GM12878 (cell line): ENCODE measurements around the gene C3orf20. TPM values are rescaled to one million over a fixed set of nuclear protein-coding genes. Genes with fewer than 3 reads are reported as not detected.

Experiments used
- ATAC-seq: fragments of 200-7000 bp; cut with Tn5 transposase; 3 replicates; pipeline ENCODE4 v1.9.1; 2020; ENCODE audit warnings: mild to moderate bottlenecking, moderate library complexity
- BruUV-seq: library from RNA; stranded (reverse); fragments of 400-500 nt; replicated peaks from 2 replicates; lab custom pipeline; 2021; lab: Mats Ljungman, UMichigan
- CTCF ChIA-PET: fragments of 300-600 bp; sonication (Branson Sonifier 250); formaldehyde crosslinking; extraction: SDS; loops from one replicate; lab custom pipeline; 2021; ENCODE audit warnings: inconsistent platforms; lab: Yijun Ruan, JAX
- POLR2A ChIA-PET: fragments of 350-600 bp; formaldehyde crosslinking; extraction: SDS; loops from one replicate; lab custom pipeline; 2021; ENCODE audit warnings: inconsistent platforms; lab: Charles Lee
- RAD21 ChIA-PET: fragments of 300-600 bp; sonication (Branson Sonifier 250); formaldehyde crosslinking; loops from one replicate; lab custom pipeline; 2023; ENCODE audit warnings: antibody characterized with exemption; ENCODE audit not compliant: unreplicated experiment; lab: Charles Lee
- SMC1A ChIA-PET: fragments of 300-600 bp; sonication (Branson Sonifier 250); formaldehyde crosslinking; loops from one replicate; lab custom pipeline; 2023; ENCODE audit not compliant: unreplicated experiment, uncharacterized antibody; lab: Charles Lee
- DNase-seq: peaks from one replicate; pipeline ENCODE4 v3.0.0-alpha.2; 2011; ENCODE audit warnings: low read depth, low spot score
- FAIRE-seq: peaks from 3 replicates; lab custom pipeline; 2011; peaks lifted over from hg19 to GRCh38; lab: Jason Lieb, UNC
- H2AFZ ChIP-seq: 2 replicates; pipeline ENCODE4 v1.6.0; 2011; ENCODE audit warnings: low read depth, low read length, control low read depth; ENCODE audit not compliant: control insufficient read depth
- H3K27ac ChIP-seq: 2 replicates; pipeline ENCODE4 v1.5.1; 2011; ENCODE audit warnings: control low read depth; ENCODE audit not compliant: control insufficient read depth, insufficient read depth
- H3K27me3 ChIP-seq, 2 experiments: replicated peaks in 1 of 2; 2 replicates each; pipeline versions ENCODE4 v1.6.0 to v1.6.1; 2011; ENCODE audit warnings: low read length in 1 of 2; ENCODE audit not compliant: control insufficient read depth in 2 of 2, insufficient read depth in 2 of 2
- H3K36me3 ChIP-seq, 2 experiments: 2 replicates each; pipeline ENCODE4 v1.5.1; 2011; ENCODE audit warnings: low read length in 1 of 2; ENCODE audit not compliant: control insufficient read depth in 2 of 2, insufficient read depth in 2 of 2
- H3K4me1 ChIP-seq: 2 replicates; pipeline ENCODE4 v1.6.1; 2011; ENCODE audit warnings: mild to moderate bottlenecking, low read length, moderate library complexity, mixed read lengths; ENCODE audit not compliant: control insufficient read depth, insufficient read depth
- H3K4me2 ChIP-seq: 2 replicates; pipeline ENCODE4 v1.6.0; 2011; ENCODE audit warnings: control low read depth; ENCODE audit not compliant: control insufficient read depth, insufficient read depth
- H3K4me3 ChIP-seq: fragments of 200-600 bp; sonication (generic); 2 replicates; pipeline ENCODE4 v1.5.1; 2016
- H3K79me2 ChIP-seq: 2 replicates; pipeline ENCODE4 v1.6.0; 2011; ENCODE audit warnings: low read length; ENCODE audit not compliant: control insufficient read depth, insufficient read depth
- H3K9ac ChIP-seq: 2 replicates; pipeline ENCODE4 v1.8.0; 2011; ENCODE audit warnings: low read length, control low read depth, mixed read lengths; ENCODE audit not compliant: control insufficient read depth, insufficient read depth
- H3K9me3 ChIP-seq: replicated peaks from 3 replicates; pipeline ENCODE4 v1.5.1; 2011; ENCODE audit warnings: mild to moderate bottlenecking, low read length; ENCODE audit not compliant: control insufficient read depth, insufficient read depth
- H4K20me1 ChIP-seq: 2 replicates; pipeline ENCODE4 v1.6.0; 2011; ENCODE audit not compliant: control insufficient read depth, insufficient read depth
- CBFB ChIP-seq: IDR thresholded peaks from 2 replicates; pipeline ENCODE4 v1.6.1; 2016; ENCODE audit warnings: antibody characterized with exemption, low read depth
- CEBPB ChIP-seq, 2 experiments: fragments of 150-350 bp in 1 of 2; IDR thresholded peaks; 2 replicates each; pipeline ENCODE4 v1.6.1; 2012 to 2014; ENCODE audit warnings: low read depth in 2 of 2, low read length in 2 of 2, borderline replicate concordance in 1 of 2, inconsistent platforms in 1 of 2
- KLF5 ChIP-seq: fragments of 450-650 bp; IDR thresholded peaks from 2 replicates; pipeline ENCODE4 v1.6.1; 2014; ENCODE audit warnings: mild to moderate bottlenecking; ENCODE audit not compliant: partially characterized antibody
- NR2C2 ChIP-seq: IDR thresholded peaks from 2 replicates; pipeline ENCODE4 v1.6.1; 2011; ENCODE audit warnings: borderline replicate concordance, low read depth; ENCODE audit not compliant: control insufficient read depth, insufficient read length
- RB1 ChIP-seq: fragments of 450-650 bp; formaldehyde crosslinking; IDR thresholded peaks from 2 replicates; pipeline ENCODE4 v1.6.1; 2017; ENCODE audit warnings: mild to moderate bottlenecking, borderline replicate concordance
- SUPT20H ChIP-seq: IDR thresholded peaks from 2 replicates; pipeline ENCODE4 v1.6.1; 2011; ENCODE audit warnings: low read depth, mild to moderate bottlenecking, low read length, moderate library complexity, borderline replicate concordance; ENCODE audit not compliant: control insufficient read depth
- WGBS: methylation state at CpG from one replicate; pipeline ENCODE4 v1.1.6; 2016; ENCODE audit warnings: low lambda C conversion rate; ENCODE audit not compliant: insufficient replicate concordance, insufficient coverage; ENCODE audit errors: missing lambda C conversion rate; 5-methylcytosine and 5-hydroxymethylcytosine counted together
- in situ Hi-C: fragments of 300-500 bp; cut with MboI; formaldehyde crosslinking; loops from 9 replicates; pipeline ENCODE4 v1.14.3; 2018; ENCODE audit warnings: mixed read lengths
- intact Hi-C: fragments of 100-400 bp; cut with micrococcal nuclease; formaldehyde crosslinking; loops from one replicate; pipeline ENCODE4 v1.14.2; 2022; ENCODE audit not compliant: unreplicated experiment
- polyA plus RNA-seq, 11 experiments: library from polyadenylated mRNA; depleted of rRNA in 4 of 11; unstranded in 6 of 11; stranded (reverse) in 5 of 11; fragments of >200 nt; fragmentation: Nextera tagmentation in 4 of 11; fragmentation: Illumina TruSeq in 1 of 11; extraction: Ambion mirVana in 4 of 11; extraction: Trizol in 1 of 11; gene quantifications; 1 replicate in 1 of 11; 2 replicates in 10 of 11; pipeline versions ENCODE4 v1.2.1 to v1.2.3, GENCODE V29; 2011 to 2016; ENCODE audit warnings: inconsistent platforms in 2 of 11, missing spikeins in 2 of 11, low read depth in 1 of 11
- total RNA-seq, 4 experiments: library from RNA; depleted of rRNA in 3 of 4; stranded (reverse); fragments of >200 nt in 3 of 4; fragmentation: Illumina TruSeq in 1 of 4; extraction: Trizol in 1 of 4; gene quantifications; 2 replicates each; pipeline versions ENCODE4 v1.2.1 to v1.2.3, GENCODE V29; 2013 to 2021
- TF ChIP-seq, protein P1 (sequence below): fragments of 450-650 bp; formaldehyde crosslinking; IDR thresholded peaks from 2 replicates; pipeline ENCODE4 v1.4.0; 2020; ENCODE audit warnings: mild to moderate bottlenecking, moderate library complexity
- TF ChIP-seq, protein P2 (sequence below): fragments of 450-650 bp; IDR thresholded peaks from 2 replicates; pipeline ENCODE4 v1.6.1; 2014; ENCODE audit warnings: mild to moderate bottlenecking
- TF ChIP-seq, protein P3 (sequence below): fragments of 450-650 bp; IDR thresholded peaks from 2 replicates; pipeline ENCODE4 v1.6.1; 2016; ENCODE audit warnings: mild to moderate bottlenecking

Gene C3orf20
- total and polyA plus RNA-seq, 10 of the 15 experiments (the other 5 are each of a cell fraction or from before 2014, with no cell fraction given), result 0.05 to 2.9 (median 1.0) TPM

DNA sequence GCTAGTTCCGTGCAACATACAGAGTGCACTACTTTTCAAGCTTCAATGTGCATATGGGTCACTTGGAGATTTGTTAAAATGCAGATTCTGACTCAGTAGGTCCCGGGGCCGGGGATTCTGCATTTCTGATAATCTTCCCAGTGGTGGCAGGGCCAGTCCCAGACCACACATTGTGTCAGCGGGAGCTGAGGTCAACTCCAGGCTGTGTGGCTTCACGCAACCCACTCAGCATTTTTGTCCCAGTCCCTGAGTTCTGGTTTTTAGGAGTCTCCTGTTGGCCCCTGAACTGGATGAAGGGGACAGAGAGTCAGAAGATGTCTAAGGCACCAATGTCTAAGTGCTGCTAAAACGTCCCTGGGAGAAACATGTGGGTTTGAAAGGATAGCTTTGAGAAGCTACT lies 49.5 kb upstream of the C3orf20 start:
- DNase-seq (no peak), ATAC-seq (no peak), FAIRE-seq (no peak)
- ChIA-PET RAD21 (interaction anchor here (0.7 to 2.9 kb wide), 2 partner anchors 156 to 1044 kb away, joined by 3 to 8 read pairs; no protein-coding TSS in a partner anchor), SMC1A (interaction anchor here (3.0 kb wide), 1 partner anchor 155 kb away, joined by 13 read pairs; no protein-coding TSS in a partner anchor), POLR2A (no interaction called here), CTCF (interaction anchor here (0.6 to 1.6 kb wide), 4 partner anchors 26 to 1284 kb away, joined by 3 to 6 read pairs (median 5); partner anchors contain the start of gene CCDC174)
- Histone ChIP-seq H3K79me2 (no peaks in the 10 kb centered on the region), H3K4me2 (no peak overlapping the region), H3K9ac (no peak overlapping the region), H3K36me3 (no peaks in the 10 kb centered on the region), H2AFZ (no peak overlapping the region), H3K27me3 (peaks cover 2 to 8% of the 10 kb centered on the region in 2 experiments; a peak in 3 of 4 replicates), H4K20me1 (no peaks in the 10 kb centered on the region), H3K4me1 (no peaks in the 10 kb centered on the region), H3K4me3 (no peak overlapping the region), H3K27ac (no peak overlapping the region), H3K9me3 (no peaks in the 10 kb centered on the region; the same call in 2 of the 3 replicates)
- 22% methylated on average over 6 of the region's 6 CpGs for WGBS
- no TSS peak for BruUV-seq
- TF ChIP-seq CEBPB (IDR thresholded peaks at IDR 0.05; ENCODE audit: borderline replicate concordance in 1 of 2, low read depth in 2 of 2, low read length in 2 of 2) (no peak), RB1 (no peak), SUPT20H (no peak), CBFB (no peak), NR2C2 (no peak), KLF5 (no peak)
- TF ChIP-seq, protein P1, sequence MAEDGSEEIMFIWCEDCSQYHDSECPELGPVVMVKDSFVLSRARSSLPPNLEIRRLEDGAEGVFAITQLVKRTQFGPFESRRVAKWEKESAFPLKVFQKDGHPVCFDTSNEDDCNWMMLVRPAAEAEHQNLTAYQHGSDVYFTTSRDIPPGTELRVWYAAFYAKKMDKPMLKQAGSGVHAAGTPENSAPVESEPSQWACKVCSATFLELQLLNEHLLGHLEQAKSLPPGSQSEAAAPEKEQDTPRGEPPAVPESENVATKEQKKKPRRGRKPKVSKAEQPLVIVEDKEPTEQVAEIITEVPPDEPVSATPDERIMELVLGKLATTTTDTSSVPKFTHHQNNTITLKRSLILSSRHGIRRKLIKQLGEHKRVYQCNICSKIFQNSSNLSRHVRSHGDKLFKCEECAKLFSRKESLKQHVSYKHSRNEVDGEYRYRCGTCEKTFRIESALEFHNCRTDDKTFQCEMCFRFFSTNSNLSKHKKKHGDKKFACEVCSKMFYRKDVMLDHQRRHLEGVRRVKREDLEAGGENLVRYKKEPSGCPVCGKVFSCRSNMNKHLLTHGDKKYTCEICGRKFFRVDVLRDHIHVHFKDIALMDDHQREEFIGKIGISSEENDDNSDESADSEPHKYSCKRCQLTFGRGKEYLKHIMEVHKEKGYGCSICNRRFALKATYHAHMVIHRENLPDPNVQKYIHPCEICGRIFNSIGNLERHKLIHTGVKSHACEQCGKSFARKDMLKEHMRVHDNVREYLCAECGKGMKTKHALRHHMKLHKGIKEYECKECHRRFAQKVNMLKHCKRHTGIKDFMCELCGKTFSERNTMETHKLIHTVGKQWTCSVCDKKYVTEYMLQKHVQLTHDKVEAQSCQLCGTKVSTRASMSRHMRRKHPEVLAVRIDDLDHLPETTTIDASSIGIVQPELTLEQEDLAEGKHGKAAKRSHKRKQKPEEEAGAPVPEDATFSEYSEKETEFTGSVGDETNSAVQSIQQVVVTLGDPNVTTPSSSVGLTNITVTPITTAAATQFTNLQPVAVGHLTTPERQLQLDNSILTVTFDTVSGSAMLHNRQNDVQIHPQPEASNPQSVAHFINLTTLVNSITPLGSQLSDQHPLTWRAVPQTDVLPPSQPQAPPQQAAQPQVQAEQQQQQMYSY (CRISPR knock-in tag), result no peak
- TF ChIP-seq, protein P2, sequence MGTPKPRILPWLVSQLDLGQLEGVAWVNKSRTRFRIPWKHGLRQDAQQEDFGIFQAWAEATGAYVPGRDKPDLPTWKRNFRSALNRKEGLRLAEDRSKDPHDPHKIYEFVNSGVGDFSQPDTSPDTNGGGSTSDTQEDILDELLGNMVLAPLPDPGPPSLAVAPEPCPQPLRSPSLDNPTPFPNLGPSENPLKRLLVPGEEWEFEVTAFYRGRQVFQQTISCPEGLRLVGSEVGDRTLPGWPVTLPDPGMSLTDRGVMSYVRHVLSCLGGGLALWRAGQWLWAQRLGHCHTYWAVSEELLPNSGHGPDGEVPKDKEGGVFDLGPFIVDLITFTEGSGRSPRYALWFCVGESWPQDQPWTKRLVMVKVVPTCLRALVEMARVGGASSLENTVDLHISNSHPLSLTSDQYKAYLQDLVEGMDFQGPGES, result no peak
- TF ChIP-seq, protein P3, sequence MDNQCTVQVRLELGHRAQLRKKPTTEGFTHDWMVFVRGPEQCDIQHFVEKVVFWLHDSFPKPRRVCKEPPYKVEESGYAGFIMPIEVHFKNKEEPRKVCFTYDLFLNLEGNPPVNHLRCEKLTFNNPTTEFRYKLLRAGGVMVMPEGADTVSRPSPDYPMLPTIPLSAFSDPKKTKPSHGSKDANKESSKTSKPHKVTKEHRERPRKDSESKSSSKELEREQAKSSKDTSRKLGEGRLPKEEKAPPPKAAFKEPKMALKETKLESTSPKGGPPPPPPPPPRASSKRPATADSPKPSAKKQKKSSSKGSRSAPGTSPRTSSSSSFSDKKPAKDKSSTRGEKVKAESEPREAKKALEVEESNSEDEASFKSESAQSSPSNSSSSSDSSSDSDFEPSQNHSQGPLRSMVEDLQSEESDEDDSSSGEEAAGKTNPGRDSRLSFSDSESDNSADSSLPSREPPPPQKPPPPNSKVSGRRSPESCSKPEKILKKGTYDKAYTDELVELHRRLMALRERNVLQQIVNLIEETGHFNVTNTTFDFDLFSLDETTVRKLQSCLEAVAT, result no peak
- intact Hi-C loops, result no loop called here
- in situ Hi-C loops, result no loop called here
